Hepatic stellate cell (primary cell): Measurements from ENCODE around the gene KLF7.

ENCODE experiments used
- DNase-seq: peaks from one replicate; pipeline ENCODE4 v3.0.0; 2011; ENCODE audit warnings: low spot score

KLF7 gene

DNA sequence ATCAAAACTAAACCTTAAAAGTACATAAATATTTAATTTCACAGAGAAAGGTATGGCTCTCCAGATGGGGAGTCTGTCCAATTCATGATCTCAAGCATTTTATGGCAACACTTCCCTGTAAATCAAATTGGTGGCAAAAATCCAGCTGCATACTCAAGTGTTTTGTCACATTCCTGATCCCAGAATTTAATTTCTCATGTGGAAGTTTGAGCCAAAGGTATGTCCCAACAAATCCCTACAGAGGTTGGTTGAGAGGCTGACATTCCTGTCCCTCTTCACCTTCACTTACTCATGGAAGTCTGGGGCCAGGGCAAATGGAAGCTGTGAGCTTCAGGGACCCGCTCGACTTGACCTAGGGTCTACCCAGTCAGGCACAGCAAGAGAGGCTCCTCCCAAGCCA is 17.7 kb downstream of the KLF7 start:
- DNase-seq: no peak

DNA sequence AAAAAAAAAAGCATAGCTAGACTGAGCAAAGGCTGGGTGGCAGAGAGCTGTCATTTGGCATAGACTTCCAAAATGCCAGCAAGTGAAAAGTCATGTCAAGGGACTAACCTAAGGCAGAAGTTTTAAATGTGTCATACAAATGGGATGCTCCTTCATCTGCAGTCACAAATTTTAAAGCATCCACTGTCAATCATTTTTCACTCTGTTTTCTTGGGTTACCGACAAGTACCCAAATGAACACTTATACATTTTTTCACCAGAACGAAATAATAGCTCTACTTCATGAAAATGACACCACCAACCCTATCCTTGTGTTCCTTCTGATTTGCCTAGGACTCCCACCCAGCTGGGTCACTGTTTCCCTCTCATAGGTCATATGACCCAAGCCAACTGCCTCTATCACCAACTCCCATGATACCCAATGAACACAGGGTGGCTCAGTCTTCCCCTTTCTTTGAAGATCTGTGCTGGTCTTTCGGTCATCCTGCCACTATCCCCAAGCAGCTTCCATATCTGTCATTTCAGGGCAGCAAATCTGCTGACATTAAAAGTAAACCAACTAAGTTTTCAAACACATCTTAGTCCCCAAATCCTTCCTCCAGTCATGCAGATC is 21.5 kb downstream of the KLF7 start:
- no peak for DNase-seq

DNA sequence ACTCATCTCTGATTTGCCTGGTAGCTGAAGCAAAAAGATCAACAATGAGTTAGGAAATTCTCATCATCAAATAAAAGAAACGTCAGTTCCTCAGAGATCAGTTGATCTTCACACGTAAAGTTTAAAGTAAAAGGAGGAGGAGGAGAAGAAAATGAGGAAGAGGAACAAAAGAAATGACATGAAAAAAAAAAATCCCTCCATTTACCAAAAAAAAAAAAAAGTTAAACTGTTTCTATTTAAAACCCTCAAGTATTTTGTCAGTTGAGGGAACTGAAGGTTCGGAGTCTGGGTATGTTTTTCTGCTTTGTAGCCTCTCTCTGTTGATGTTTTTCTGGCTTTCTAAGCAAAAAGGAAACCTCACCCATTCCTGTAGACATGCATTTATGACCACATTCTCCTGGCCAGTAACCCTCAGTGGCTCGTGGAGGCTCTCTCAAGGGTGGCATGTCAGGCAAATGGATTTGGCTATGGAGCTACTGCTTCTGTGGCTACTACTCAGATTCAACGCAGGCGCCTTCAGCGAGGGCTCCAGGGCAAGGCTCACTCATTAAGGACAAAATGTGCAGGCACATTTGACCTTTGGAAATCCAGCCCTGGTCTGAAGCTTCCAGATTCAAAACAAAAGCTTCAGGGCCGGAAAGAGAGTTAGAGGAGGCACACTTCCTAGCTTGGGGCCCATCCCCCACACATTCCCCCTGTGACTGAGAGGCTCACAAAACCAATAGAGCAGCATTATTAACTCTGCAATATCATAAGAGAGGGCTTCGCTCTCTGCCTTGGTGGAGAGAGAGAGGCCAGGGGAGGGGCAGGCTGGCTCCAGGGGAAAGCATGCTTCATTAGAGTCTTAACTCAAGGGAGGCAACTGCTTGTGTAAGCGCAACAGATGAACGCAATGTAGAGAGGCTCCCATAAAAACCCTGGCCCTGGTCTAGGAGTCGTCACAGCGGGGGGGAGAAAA is 22.3 kb downstream of the KLF7 start:
- no peak for DNase-seq

DNA sequence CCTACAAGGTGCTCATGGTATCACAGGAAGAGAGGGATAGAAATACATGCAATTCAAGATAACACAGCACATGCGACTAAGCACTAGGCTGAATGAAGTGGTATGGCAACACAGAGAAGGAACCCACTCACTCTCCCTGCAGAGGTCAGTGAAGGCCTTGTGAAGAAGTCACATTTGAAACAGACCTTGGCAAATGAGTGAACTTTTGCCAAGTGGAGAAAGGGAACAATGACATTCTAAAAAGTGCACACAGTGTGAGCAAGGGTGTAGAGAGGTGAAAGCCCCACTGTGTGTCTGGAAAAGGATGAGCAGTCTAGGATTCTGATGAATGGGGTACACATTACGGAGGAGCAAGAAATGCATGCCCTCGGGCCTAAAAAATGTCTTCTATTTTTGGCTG is 23.3 kb downstream of the KLF7 start:
- no peak for DNase-seq

DNA sequence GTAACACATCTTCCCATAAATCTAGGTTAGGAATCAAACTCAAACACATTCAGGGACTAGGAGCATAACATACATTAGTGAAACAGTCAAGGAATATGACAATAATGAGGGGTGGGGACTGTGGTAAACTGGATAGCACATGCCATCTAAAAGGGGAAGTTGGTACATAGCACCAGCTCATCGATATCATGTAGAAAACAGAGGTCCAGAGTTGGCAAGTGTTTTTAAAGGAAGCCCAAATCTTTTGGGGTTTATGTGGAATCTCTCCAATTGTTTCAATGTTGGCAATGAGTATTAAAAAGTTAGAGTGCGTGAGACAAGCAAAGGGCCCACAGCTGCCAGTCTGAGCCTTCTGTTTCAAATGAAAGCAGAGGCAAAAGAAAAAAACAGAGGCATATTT is 24.4 kb downstream of the KLF7 start:
- no peak for DNase-seq

DNA sequence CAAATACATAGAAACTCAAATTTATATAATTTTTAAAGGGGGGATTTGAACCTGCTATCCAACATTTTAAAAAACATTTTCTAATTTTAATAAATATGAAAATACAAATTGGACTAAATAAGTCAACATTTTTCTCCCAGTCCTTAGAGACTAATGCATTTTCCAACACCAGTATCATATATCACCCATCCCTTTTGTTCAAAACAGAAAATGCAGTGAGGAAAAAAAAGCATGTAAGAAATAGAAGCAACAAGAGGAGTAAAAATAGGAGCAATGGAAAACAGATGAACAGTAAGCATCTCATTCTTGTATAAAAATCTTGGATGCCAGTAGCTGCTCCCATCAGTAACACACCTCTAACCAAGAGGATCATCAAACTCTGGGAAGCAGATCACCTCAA is 25.5 kb downstream of the KLF7 start:
- DNase-seq: no peak

DNA sequence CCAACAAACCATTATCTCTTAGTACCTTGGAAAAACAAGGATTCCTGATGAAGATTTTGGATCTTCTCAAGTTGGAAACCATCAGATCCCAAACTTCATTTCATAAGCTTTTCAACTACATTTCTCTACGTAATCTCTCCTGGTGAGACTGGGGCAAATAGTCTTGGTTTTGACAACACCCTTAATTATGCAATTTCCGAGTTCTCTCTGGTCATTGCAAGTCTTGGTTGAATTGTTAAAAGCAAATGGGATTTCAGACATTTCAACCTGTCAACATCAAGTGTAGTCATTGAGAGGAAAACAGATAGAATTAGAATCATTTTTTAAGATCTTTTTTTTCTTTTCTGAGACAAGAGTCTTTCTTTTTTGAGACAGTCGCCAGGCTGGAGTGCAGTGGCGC is 26.2 kb downstream of the KLF7 start:
- DNase-seq: no peak

DNA sequence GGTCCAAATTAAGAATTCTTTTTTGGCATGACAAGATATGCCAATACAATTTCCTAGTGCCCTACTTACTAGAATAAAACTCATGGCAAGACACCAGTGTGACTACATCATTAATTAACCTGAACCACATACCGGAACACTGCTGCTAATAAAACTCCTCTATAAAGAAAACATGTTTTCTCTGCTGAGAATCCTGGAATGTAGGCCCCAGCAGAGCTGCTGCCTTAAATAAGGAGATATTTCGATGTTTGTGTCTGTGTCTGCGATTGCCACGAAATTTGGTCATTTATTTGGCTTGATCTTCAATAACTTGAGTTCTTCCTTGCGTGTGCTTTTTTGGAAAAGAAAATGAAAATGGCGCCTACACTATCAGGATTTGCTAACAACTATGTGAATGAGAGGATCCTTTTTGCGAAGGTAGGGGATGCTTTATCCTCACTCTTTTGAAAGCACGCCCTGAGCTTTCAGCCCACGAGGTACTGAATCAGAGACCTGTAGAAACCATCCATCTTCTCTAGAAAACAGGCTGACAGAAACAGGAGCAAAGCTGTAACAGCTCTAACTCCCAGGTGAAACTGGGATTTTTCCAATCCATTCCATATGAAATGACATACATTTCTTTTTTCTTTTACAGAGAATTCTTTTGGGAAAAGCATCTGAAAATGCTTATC is 27.0 kb downstream of the KLF7 start:
- no peak for DNase-seq

DNA sequence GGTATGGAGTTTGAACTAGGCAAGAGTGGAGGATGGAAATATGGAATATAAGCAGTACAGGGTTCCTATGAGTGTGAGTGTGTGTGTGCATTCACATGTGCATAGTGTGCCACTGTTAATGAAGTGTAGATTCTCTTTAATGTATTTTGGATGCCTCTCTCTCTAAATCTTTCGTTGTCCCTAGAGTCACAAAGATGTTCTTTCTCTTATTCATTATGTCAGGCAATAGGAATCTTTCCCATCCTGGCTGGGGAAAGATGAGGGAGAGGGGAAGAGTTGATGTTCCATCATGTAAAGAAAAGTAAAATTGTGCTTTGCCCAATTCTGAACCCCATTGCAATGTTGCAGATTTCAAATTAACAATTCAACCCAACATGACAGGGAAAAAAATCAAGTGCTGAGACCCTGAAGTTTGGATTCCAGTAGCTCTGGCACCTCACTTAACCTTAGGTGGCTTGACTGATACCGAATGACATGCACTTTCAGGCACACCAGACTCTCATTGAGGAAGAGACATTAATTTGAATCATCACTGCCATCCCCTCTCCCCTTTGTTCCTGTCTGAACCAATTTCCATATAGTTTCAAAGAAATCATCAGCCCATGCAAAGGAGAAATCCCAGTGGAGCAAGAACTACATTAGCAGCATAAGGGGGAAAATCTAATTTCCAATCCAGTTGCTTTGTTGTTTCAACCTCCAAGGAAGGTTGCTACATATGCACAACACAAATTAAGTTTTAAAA is 28.0 kb downstream of the KLF7 start:
- DNase-seq: no peak

DNA sequence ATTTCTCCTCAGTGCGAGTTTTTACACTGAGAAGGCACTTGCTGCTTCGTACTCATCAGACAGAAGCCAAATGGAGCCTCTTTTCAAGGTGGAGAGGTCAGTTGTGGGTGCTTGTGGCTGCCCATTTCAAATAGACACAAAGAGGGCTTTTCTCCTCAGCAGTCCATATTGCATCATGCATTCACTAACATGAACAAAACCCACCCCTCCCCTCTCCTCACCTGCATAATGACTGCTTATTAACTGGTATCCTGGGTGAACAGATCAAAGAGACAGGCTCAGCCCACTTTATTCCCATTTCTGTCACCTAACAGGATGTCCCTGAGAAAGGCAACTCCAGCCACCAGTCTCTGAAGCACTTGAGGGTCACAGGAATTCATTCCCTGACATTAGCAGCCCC is 28.9 kb downstream of the KLF7 start:
- DNase-seq: no peak

DNA sequence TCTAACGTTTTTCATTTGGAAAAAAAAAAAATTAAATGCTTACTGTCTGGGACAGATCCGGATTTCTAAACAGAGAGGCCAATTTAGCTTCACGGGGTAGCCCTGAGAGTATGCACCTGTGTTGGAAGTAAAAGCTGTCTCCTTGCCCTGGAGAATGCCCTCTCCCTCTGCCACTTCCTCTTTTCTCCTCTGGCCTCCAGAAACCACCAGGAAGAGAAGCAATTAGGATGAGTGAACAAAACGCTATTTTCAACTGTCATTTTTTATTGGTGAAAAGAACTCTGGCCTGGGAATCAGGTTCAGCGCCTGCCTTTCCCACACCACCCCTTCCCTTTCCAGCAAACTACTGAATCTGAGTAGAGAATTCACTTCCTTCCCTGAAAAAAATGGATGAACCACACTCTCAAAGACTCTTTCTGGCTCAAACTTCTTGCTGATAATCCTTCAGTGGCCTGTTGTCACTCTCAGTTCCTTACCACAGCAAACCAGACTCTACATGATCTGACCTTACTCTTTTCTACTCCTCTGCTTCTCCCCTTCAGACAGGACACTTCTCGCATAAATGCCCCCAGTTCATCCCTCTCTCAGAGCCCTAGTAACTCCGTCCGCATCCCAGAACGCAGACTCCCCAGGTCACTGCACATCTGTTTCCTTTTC is 29.8 kb downstream of the KLF7 start:
- DNase-seq: no peak

DNA sequence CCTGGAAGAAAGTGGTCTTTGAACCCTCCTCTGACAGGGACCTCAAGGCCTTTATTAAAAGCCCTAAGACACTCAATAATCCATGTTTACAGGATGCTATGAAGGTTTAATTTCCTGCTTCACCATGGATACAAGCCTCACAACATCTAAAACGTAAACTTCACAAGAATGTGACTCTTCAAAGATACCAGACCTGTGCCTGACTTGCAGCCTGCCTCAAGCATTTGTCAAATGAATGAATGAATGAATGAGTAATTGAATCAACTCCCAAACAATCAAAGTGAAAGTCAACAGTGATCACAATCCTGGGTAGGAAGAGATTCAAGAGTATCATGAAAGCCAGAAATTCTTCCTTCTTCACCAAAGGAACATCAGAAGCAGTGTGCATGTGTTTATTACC is 30.4 kb downstream of the KLF7 start:
- DNase-seq: no peak

DNA sequence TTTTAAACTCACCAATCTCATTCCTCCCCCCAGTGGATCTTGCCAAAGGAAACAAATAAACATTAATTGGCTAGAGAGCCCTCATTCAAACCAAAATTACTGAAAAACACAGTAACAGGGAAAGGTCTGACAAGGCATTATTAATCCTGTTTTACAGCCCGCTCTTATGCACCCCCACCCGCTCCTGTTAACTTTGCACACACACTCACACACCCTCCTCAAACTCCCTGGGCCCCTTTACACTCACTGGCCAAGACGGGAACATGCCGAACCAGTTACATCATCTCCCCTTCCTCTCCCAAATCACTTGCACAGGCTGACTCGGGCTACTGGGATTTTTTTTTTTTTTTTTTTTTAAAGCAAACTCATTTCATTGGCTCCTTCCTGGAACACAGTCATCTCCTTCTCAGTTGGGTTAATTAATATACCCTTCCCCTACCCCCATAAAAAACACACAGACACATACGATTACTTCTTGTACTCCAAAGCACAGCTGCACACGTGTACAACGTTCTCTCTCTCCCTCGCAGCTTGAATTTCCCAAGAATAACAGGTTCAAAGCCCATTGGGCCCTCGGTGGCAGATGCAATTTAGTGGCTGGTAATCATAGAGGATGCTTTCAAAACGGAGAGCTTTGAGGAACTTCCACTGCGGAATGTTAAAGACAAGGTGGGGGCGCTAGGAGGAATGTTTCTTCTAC is 31.8 kb downstream of the KLF7 start:
- DNase-seq: peak; percentile 55

DNA sequence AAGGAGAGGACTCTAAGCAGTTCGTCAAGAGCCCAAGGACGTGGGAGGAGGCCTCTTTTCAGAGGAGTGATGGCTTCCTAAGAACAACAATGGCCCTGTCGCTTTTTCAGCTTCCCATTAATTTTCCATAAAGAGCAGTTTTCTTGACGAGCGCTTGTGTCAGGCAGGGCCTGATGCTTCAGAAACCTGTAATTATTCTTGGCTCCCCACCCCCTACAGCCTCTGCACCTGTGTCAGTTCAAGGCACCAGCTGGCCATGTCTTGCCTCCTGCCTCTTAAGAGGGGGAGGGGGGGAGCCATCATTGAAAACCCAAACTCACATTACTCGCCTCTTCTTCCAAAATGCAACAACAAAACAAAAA is 32.3 kb downstream of the KLF7 start:
- no peak for DNase-seq

DNA sequence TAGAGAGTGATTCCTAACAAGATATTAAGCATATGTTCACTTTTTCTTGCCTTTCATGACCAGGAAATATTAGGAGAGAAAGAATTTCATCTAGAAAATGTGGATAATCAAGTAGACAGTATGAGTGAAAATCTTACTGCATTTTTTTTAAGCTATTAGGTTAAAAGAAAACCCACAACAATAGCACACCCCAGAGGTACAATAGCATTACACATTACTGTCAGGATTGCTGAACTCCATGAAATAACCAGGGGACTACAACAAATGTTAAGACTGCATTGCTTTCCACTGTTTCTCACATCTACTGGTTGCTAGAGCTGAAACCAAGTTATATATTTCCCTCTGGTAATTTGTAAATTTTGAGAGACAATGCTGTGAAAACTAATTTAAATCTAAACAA is 33.7 kb downstream of the KLF7 start:
- DNase-seq: no peak

DNA sequence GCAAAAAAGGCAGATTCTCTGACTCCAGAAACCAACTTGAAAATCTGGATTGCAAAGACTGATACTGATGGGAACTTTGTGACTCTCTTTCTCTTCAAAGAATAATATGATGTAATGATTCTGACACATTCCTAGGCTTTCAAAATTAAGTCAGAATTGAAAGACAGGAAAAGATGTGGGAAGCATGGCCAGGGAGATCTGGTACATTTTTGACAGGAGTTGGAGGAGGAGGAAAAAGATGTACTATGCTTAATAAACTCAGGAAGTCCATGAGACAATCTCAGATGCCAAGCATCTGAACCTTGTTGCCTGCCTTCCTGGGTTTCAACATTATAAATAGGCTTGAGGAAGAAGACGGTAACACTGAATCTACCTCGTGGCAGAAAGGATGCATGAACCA is 34.2 kb downstream of the KLF7 start:
- no peak for DNase-seq

DNA sequence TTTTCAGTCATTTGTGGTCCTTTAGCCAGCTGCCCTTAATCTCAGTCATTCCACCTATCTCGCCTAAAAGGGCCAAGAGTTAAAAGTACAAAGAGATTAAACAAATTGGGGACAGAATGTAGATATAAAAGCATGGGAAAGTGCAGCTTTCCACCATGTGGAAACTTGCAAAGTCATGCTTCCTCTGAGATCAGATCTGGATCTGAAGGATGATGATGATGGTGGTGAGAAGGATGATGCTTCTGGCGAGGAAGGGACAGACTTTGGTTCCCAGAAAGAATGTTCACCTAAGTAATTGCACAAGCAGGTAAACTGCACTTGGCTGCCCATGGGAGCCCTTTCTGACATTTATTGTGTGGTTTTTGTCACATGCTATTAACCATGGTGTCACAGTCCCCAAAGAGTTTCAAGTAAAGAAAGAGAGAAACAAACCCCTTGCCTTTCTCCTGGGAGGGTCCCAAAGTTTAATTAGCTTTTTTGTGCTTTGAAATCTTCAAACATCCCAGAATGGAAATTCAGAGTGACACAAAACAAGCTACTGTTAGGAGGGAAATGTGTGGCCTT is 34.7 kb downstream of the KLF7 start:
- no peak for DNase-seq

DNA sequence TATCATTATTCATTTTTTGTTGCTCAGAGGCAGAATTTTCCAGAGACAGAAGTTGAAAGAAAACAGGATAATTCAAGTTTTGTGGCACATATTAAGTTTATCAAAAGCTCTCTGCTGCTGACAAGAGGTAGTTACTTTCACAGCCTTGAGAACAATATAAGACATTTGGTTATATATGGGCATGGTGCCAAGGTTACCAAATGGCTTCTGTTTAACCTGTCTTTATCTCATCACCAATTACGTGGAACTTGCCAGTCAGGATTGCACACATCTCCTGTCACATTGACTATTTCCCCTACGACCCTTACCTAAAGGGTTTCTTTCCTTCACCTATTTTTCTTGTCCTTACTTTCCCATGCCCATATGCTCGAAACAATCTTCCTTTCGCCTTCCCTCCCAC is 35.9 kb downstream of the KLF7 start:
- DNase-seq: no peak

DNA sequence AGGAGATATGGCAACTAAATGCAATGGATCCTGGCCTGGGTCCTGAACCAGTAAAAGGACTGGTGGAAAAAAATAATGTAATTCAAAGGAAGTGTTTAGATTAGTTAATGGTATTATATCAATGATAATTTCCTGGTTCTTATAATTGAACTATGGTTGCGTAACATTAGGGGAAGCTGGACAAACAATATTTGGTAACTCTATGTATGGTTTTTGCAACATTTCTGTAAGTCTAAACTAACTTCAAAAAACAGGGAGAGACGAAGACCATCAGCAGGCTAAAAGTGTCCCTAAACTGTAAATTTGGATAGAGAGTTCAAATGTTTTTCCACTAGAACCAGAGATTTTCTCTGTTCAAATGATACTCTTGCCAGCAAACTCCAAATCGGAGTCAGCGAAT is 36.9 kb downstream of the KLF7 start:
- DNase-seq: no peak

DNA sequence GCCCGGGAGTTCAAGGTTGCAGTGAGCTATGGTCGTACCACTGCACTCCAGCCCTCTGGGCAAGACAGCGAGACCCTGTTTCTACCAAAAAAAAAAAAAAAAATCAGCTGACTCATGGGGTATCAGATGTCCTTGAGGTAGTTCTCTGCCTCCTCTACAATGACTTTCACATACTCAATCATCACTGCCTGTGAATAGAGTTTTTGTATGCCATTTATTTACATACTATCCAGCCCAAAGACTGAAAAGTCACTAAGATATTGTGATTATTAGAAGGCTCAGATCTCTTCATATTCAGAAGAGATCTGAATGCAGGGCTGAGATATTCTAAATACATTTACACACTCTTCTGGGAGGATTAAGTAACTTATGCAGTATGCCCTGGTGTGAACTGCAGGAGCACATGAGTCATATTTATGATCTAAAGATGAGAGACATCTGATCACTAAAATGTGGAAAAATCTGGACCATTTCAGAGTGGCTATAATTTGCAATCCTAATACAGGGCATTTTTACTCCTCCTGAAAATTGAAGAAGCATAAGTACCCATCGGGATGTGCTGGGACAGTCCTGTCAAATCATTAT is 38.9 kb downstream of the KLF7 start:
- no peak for DNase-seq
